ENCODE data around the gene C2orf92. TPM values are rescaled to one million over a fixed set of nuclear protein-coding genes. Genes with fewer than 3 reads are reported as not detected.

C2orf92 gene
- total RNA-seq, 1 experiment from 2014 or later = 5.3 TPM

DNA sequence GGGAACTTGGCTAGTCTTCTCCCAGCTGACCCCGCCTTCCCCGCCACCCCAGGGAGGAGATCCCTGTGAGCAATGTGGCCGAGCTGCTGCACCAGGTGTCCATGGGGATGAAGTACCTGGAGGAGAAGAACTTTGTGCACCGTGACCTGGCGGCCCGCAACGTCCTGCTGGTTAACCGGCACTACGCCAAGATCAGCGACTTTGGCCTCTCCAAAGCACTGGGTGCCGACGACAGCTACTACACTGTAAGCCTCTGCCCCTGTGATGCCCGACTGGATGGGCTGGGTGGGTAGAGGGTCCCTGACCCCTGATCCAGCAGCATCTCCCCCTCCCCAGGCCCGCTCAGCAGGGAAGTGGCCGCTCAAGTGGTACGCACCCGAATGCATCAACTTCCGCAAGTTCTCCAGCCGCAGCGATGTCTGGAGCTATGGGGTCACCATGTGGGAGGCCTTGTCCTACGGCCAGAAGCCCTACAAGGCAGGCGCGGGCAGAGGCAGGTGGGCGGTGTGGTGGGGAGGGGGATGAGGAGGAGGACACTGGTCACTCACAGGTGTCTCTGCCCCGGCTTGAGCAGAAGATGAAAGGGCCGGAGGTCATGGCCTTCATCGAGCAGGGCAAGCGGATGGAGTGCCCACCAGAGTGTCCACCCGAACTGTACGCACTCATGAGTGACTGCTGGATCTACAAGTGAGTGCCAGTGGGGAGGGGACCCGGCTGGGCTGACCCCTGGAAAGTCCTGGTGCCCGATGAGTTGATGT is 68.1 kb downstream of the C2orf92 start:
- Mint-ChIP-seq H3K4me3 (ENCODE audit: unreplicated experiment) (no peak overlapping the region), H3K9me3 (ENCODE audit: unreplicated experiment) (no peaks in the 10 kb centered on the region), H3K27ac (ENCODE audit: low read depth, unreplicated experiment) (no peak overlapping the region), H3K27me3 (ENCODE audit: insufficient read depth, unreplicated experiment) (no peaks in the 10 kb centered on the region), H3K36me3 (ENCODE audit: insufficient read depth, unreplicated experiment) (no peaks in the 10 kb centered on the region), H3K4me1 (ENCODE audit: insufficient read depth, unreplicated experiment) (peaks cover 21% of the 10 kb centered on the region)
- ChIA-PET POLR2A (no interaction called here), CTCF (interaction anchor here (0.6 to 1.2 kb wide), 3 partner anchors 38 to 88 kb away, joined by 3 read pairs; no protein-coding TSS in a partner anchor)
- intact Hi-C loops (cut with micrococcal nuclease) = no loop called here
- BruUV-seq (replicated peaks) = no TSS peak
- TF ChIP-seq, protein P1, sequence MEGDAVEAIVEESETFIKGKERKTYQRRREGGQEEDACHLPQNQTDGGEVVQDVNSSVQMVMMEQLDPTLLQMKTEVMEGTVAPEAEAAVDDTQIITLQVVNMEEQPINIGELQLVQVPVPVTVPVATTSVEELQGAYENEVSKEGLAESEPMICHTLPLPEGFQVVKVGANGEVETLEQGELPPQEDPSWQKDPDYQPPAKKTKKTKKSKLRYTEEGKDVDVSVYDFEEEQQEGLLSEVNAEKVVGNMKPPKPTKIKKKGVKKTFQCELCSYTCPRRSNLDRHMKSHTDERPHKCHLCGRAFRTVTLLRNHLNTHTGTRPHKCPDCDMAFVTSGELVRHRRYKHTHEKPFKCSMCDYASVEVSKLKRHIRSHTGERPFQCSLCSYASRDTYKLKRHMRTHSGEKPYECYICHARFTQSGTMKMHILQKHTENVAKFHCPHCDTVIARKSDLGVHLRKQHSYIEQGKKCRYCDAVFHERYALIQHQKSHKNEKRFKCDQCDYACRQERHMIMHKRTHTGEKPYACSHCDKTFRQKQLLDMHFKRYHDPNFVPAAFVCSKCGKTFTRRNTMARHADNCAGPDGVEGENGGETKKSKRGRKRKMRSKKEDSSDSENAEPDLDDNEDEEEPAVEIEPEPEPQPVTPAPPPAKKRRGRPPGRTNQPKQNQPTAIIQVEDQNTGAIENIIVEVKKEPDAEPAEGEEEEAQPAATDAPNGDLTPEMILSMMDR (IDR thresholded peaks at IDR 0.05; ENCODE audit: unreplicated experiment) = no peak
- no peak for DNase-seq (ENCODE audit: unreplicated experiment)

DNA sequence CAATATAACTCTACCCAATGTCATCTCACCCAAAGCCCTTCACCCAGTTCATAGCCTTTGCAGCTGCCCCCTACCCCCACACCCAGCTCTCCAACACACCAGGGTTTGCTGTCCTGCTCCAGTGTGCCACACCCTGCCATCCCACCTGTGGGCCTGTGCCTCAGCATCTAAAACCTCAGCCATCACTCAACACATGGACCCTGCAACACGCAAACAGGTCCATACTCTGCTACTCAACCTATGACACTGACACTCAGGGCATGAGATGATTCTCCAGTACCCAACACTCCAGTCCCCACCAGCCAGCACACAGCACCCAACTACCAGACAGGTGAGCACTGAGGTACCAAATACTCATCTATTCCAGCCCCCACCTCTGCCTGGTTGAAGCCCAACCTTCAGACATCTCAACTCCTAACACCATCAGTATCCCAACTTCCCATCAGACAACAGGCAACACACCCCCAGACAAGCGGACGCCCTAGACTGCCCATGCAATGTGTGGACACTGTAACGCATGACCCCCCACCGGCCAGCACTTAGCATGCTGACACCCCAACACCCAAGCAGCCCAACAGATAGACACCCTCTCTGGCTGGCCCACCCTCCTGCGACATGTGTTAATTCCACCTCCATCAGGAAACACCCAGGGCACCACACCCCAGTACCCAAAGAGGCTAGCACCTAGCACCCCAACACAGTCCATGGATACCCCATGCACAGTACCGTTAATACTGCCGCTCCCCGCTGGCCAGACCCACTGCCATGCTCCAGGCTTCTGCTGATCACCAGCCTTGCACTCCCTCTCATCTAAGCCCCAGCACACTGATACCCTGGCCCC is 68.9 kb downstream of the C2orf92 start:
- ChIA-PET POLR2A (no interaction called here), CTCF (interaction anchor here (0.6 kb wide), 1 partner anchor 40 kb away, joined by 3 read pairs; no protein-coding TSS in a partner anchor)
- Mint-ChIP-seq H3K27me3 (ENCODE audit: insufficient read depth, unreplicated experiment) (no peaks in the 10 kb centered on the region), H3K36me3 (ENCODE audit: insufficient read depth, unreplicated experiment) (no peaks in the 10 kb centered on the region), H3K27ac (ENCODE audit: low read depth, unreplicated experiment) (no peak overlapping the region), H3K9me3 (ENCODE audit: unreplicated experiment) (no peaks in the 10 kb centered on the region), H3K4me3 (ENCODE audit: unreplicated experiment) (no peak overlapping the region), H3K4me1 (ENCODE audit: insufficient read depth, unreplicated experiment) (peaks cover 23% of the 10 kb centered on the region)
- intact Hi-C loops (cut with micrococcal nuclease) = no loop called here
- no peak for DNase-seq (ENCODE audit: unreplicated experiment)
- TF ChIP-seq, protein P1 (IDR thresholded peaks at IDR 0.05; ENCODE audit: unreplicated experiment) = no peak
- no TSS peak for BruUV-seq (replicated peaks)

DNA sequence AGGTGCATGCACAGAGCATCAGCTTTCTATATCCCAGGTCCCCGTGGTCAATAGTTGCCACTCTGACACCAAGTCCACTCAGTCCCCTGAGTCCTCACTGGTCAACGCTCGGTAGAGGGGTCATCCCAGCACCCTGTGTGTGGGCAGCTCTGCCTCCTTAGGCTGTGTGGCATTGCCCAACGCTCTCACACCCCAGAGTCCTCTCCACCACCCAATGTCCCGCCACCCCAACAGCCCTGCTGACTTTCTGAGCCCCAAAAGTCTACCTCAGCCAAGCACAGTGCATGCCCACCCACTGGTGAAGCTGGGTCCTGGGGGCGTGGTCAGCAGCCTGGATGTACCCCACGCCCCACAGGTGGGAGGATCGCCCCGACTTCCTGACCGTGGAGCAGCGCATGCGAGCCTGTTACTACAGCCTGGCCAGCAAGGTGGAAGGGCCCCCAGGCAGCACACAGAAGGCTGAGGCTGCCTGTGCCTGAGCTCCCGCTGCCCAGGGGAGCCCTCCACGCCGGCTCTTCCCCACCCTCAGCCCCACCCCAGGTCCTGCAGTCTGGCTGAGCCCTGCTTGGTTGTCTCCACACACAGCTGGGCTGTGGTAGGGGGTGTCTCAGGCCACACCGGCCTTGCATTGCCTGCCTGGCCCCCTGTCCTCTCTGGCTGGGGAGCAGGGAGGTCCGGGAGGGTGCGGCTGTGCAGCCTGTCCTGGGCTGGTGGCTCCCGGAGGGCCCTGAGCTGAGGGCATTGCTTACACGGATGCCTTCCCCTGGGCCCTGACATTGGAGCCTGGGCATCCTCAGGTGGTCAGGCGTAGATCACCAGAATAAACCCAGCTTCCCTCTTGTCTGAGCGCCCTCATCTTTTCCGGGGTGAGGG is 69.7 kb downstream of the C2orf92 start:
- no peaks in the 10 kb centered on the region for H3K27me3 Mint-ChIP-seq (ENCODE audit: insufficient read depth, unreplicated experiment)
- no peaks in the 10 kb centered on the region for H3K9me3 Mint-ChIP-seq (ENCODE audit: unreplicated experiment)
- POLR2A ChIA-PET = no interaction called here
- no peak overlapping the region for H3K27ac Mint-ChIP-seq (ENCODE audit: low read depth, unreplicated experiment)
- CTCF ChIA-PET = interaction anchor here (0.6 to 2.1 kb wide), 9 partner anchors 10 to 448 kb away, joined by 3 to 10 read pairs (median 3); no protein-coding TSS in a partner anchor
- H3K36me3 Mint-ChIP-seq (ENCODE audit: insufficient read depth, unreplicated experiment) = peaks cover 7% of the 10 kb centered on the region
- BruUV-seq (replicated peaks) = no TSS peak
- TF ChIP-seq, protein P1 (IDR thresholded peaks at IDR 0.05; ENCODE audit: unreplicated experiment) = no peak
- H3K4me3 Mint-ChIP-seq (ENCODE audit: unreplicated experiment) = no peak overlapping the region
- DNase-seq (ENCODE audit: unreplicated experiment) = no peak
- H3K4me1 Mint-ChIP-seq (ENCODE audit: insufficient read depth, unreplicated experiment) = peaks cover 23% of the 10 kb centered on the region
- intact Hi-C loops (cut with micrococcal nuclease) = no loop called here

Data from MCF 10A (cell line).